AG10803 (cell line): ENCODE measurements around the gene DNMT3L.

Source experiments
- DNase-seq: peaks from one replicate; pipeline ENCODE4 v3.0.0; 2010; ENCODE audit warnings: low read depth
- H3K4me3 ChIP-seq: 2 replicates; pipeline ENCODE4 v1.5.1; 2011; ENCODE audit warnings: mild to moderate bottlenecking, low read length, control low read depth
- TF ChIP-seq, protein P1 (sequence below): conservative IDR thresholded peaks from 2 replicates; pipeline ENCODE4 v1.5.1; 2011; ENCODE audit warnings: mild to moderate bottlenecking, low read length, control low read depth, inconsistent platforms

The DNMT3L gene

DNA sequence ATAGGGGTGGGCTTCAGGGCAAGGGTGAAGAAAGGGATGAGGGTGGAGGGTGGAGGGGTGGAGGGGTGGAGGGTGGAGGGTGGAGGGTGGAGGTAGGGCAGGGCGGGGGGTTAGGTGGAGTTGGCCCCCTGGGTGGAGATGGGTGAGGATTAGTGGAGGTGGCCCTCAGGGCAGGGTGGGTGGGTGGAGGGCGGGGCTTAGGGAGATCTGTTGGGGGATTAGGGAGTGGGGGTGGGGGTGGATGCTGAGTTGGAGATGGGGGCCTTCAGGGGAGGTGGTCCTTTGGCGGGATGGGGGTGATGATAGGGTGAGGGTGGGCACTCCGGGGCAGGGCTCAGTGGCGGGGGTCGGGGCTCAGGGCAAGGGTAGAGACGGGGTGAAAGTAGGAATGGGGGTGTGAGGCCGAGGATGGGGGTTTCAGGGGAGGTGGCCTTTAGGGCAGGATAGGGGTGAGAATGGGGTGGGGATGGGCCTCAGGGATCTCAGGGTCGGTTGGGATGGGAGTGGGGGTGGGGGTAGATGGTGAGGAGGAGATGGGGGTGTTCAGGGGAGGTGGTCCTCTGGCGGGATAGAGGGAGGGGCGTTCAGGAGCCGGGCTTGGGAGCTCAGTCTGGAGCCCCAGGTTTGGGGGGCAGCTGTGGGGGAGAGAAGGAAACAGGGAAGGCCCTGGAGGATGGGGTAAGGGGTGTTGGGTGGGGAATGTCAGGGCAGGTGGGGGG lies 800 bp upstream of the DNMT3L start:
- DNase-seq, result no peak
- TF ChIP-seq, protein P1, sequence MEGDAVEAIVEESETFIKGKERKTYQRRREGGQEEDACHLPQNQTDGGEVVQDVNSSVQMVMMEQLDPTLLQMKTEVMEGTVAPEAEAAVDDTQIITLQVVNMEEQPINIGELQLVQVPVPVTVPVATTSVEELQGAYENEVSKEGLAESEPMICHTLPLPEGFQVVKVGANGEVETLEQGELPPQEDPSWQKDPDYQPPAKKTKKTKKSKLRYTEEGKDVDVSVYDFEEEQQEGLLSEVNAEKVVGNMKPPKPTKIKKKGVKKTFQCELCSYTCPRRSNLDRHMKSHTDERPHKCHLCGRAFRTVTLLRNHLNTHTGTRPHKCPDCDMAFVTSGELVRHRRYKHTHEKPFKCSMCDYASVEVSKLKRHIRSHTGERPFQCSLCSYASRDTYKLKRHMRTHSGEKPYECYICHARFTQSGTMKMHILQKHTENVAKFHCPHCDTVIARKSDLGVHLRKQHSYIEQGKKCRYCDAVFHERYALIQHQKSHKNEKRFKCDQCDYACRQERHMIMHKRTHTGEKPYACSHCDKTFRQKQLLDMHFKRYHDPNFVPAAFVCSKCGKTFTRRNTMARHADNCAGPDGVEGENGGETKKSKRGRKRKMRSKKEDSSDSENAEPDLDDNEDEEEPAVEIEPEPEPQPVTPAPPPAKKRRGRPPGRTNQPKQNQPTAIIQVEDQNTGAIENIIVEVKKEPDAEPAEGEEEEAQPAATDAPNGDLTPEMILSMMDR, result no peak

DNA sequence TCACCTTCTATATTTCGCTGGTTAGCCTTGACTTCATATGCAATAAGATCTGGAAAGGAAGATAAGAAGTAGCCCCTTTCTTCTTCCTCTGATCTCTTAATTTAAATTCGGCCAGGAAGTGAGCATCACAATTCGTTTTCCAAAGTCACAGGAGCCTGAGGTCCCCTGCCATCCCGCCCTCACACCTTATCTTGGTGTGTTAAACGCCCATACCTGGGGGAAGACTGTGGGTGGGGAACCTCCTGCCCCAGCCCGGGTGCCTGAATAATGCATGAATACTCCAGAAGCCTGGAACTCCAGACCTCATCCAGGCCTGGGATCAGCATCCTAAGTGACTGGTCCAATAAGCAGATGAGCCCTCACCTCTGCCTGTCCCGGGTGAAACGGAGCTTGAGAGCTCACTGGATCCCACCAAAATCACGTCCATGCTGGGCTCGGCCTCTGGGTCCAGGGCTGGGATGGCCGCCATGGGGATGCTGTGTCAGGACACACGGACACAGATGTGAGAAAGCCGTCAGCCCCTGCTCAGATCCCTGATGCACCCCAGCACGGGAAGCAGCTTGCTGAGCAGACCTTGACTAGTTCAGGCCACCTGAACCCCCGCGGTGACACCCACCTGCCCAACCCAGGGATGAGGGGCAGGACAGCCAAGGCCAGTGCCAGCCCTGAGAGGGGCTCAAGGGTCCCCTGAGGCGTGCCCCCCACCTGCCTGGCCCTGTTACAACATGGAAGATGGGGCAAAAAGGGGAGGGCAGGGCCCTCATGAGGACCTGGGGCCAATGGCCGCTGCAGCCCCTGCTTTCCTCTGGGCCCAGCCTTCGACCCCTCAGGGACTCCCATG lies 686 bp downstream of the DNMT3L start:
- H3K4me3 ChIP-seq, result no peak overlapping the region
- DNase-seq, result no peak
- TF ChIP-seq, protein P1, result no peak

More for the DNA sequence above, 800 bp upstream of the DNMT3L start:
- no peak overlapping the region for H3K4me3 ChIP-seq

DNA sequence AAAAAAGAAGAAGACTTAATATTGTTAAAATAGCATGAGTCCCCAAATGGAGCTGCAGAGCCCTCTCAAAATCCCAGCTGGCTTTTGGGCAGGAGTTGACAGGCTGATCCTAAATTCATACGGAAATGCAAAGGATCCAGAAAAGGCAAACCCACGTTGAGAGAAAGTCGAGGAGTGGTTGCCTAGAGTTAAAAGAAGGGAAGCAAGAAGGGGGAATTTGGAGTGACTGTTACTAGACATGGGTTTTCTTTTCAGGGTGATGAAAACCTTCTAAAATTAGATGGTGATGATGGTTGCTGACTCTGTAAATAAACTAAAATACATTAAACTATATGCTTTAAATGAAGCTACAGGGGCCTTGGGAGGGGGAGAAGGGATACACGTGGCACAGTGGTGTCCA lies 1.6 kb downstream of the DNMT3L start:
- TF ChIP-seq, protein P1, result no peak
- no peak for DNase-seq
- H3K4me3 ChIP-seq, result no peak overlapping the region

DNA sequence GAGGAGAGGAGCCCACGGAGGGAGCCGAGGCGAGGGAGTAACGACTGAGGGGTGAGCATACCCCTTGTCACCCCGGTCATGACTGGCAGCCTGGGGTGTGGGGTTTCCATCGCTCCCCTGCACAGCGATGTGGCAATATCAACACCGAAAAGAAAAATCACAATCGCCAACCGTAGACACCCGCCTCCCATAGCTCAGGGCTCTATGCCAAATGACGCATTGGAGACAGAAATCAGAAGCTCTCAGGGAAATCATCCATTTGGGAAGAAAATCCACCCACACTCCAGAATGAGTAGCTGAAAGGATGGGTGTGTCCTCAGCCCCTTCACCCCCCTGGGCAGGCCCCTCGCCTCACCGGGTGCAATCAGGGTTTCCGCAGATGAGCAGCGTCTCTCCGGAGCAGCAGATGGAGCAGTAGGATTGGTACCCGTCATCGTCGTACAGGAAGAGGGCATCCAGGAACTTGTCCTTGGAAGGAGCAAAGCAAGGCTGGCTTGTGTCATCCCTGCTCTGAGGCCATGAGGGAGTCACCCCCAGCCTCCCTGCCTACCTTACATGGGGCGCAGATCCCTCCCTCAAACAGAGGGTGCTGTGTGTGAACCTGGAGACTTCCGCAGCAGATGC lies 2.5 kb downstream of the DNMT3L start:
- no peak for DNase-seq
- TF ChIP-seq, protein P1, result no peak
- no peak overlapping the region for H3K4me3 ChIP-seq

DNA sequence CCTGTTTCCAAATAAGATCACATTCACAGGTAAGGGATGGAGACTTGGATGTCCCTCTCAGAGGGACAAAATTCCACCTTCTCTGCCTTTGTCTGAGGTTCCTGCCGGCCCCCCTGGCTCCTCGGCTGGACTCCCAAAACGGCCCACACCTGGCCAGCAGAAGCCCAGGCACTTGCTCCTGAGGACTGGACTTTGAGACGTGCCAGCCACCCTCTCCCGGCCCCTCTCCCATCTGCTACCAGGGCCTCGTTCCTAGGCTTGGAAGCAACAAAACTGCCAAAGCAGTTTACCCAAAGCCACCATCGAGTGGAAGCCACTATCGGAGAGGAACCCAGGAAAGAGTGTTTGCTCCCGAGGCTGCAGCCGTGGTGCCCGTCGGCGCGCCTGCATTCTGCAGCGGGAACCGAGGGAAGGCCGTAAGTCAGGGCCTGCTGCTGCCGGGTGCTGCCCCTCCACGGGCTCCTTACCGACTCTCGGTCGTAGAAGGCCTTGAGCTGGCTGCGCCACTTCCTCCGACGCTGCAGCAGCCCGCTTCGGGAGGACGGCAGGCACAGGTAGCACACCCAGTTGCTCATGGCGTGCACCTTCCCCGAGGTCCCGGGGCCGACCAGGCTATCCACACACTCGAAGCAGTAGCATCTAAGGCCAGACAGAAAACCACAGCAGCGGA lies 3.5 kb downstream of the DNMT3L start:
- TF ChIP-seq, protein P1, result no peak
- no peak for DNase-seq
- H3K4me3 ChIP-seq, result no peak overlapping the region

DNA sequence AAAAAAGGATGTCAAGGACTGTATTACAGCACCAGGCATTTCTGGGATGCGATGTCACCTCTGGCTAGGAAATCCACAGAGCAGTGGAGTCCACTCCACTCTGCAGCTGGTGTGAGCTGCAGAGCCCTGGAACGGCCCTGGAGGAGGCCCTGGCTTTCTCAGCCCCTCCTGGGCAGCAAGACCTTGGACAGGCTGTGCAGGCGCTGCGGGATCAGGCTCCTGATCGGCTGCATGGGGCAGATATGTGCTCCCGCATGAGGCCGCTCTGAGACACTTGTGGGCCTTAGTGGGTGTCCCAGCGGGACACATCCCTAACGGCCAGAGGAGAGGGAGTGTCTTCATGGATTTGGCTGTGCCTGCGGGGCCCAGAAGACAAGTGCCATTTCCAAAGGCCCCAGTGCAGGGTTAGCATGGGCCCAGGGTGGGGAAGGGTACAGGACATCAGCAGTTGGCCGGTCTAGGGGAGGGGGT lies 6.2 kb downstream of the DNMT3L start:
- no peak overlapping the region for H3K4me3 ChIP-seq
- DNase-seq, result peak; percentile 19
- TF ChIP-seq, protein P1, result no peak
